ENCODE results near the gene NR6A1.

NR6A1 gene

DNA sequence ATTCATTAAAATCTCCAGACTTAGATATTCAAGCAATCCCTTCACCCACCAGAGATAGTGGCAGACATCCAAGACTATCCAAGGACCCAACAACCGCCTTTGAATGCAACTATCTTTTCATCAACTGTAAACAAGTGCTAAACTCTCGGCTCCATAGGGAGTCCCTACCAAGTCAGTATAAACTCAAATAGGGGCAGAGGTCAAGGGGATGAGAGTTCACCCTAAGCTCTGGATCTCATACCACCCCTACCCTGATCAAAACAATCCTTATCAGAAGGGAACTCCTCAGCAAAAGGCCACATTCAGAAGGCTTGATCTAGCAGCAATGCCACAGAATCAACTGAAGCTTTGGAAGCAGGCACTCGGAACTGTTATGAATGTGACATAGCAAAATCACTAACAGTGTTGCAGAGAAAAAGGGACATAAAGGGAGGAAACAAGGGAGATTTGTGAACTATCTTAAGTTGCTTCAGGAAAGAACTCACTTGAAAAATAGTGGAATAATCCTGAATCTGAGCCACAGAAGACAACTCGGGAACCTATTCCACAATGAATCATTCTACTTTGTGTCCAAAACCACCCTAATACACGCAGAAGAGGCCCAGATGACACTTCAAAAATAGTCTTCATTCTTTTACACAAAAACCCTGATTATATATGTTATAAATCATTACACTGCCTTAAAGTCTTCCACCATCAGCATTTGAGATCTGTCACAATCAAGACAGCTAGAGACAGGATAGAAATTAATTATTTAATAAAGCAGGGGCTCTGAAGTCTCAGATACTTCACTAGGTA is 49.8 kb downstream of the NR6A1 start:
- H3K27ac ChIP-seq (ENCODE audit: extremely low read depth, low read depth, low read length): peak overlapping the region; percentile 29
- TF ChIP-seq ZSCAN18 (tag by site-specific recombination; IDR thresholded peaks at IDR 0.05) (no peak), OSR2 (tag by site-specific recombination; IDR thresholded peaks at IDR 0.05) (peak; percentile 81), ZBTB48 (tag by site-specific recombination; IDR thresholded peaks at IDR 0.05) (peak; percentile 61; the same call in 1 of the 2 replicates), ZBTB6 (tag by site-specific recombination; IDR thresholded peaks at IDR 0.05) (no peak), ZNF704 (tag by site-specific recombination; IDR thresholded peaks at IDR 0.05) (no peak), ZNF24 (tag by site-specific recombination; IDR thresholded peaks at IDR 0.05) (0 out of 2 replicates have a peak, but pooled peaks have one; percentile 22), ZNF10 (tag by site-specific recombination; IDR thresholded peaks at IDR 0.05) (peak; percentile 31; the same call in 1 of the 2 replicates), BCL11A (tag by site-specific recombination; IDR thresholded peaks at IDR 0.05; ENCODE audit: low read depth) (0 out of 2 replicates have a peak, but pooled peaks have one; percentile 17), ZNF707 (tag by site-specific recombination; IDR thresholded peaks at IDR 0.05) (no peak), TCF7L2 (IDR thresholded peaks at IDR 0.05; ENCODE audit: borderline replicate concordance, low read depth, low read length) (peak; percentile 53; the same call in 1 of the 2 replicates), MZF1 (tag by site-specific recombination; IDR thresholded peaks at IDR 0.05; ENCODE audit: borderline replicate concordance) (0 out of 2 replicates have a peak, but pooled peaks have one; percentile 44), HIC1 (tag by site-specific recombination; IDR thresholded peaks at IDR 0.05) (no peak), ZNF132 (tag by site-specific recombination; IDR thresholded peaks at IDR 0.05; ENCODE audit: borderline replicate concordance) (no peak), GLIS1 (tag by site-specific recombination; IDR thresholded peaks at IDR 0.05) (peak; percentile 27; the same call in 1 of the 2 replicates), ZNF677 (tag by site-specific recombination; IDR thresholded peaks at IDR 0.05) (no peak), ZNF391 (tag by site-specific recombination; IDR thresholded peaks at IDR 0.05; ENCODE audit: borderline replicate concordance, low read depth) (no peak), ZNF561 (tag by site-specific recombination; IDR thresholded peaks at IDR 0.05; ENCODE audit: borderline replicate concordance) (no peak), ZEB2 (tag by site-specific recombination; IDR thresholded peaks at IDR 0.05) (peak; percentile 24; the same call in 1 of the 2 replicates), ZXDB (tag by site-specific recombination; IDR thresholded peaks at IDR 0.05) (0 out of 2 replicates have a peak, but pooled peaks have one; percentile 38), ZNF629 (tag by site-specific recombination; IDR thresholded peaks at IDR 0.05) (0 out of 2 replicates have a peak, but pooled peaks have one; percentile 17), ZNF354C (tag by site-specific recombination; IDR thresholded peaks at IDR 0.05; ENCODE audit: borderline replicate concordance, low read depth) (no peak), ZNF623 (tag by site-specific recombination; IDR thresholded peaks at IDR 0.05) (no peak)
- TF ChIP-seq, protein P1, sequence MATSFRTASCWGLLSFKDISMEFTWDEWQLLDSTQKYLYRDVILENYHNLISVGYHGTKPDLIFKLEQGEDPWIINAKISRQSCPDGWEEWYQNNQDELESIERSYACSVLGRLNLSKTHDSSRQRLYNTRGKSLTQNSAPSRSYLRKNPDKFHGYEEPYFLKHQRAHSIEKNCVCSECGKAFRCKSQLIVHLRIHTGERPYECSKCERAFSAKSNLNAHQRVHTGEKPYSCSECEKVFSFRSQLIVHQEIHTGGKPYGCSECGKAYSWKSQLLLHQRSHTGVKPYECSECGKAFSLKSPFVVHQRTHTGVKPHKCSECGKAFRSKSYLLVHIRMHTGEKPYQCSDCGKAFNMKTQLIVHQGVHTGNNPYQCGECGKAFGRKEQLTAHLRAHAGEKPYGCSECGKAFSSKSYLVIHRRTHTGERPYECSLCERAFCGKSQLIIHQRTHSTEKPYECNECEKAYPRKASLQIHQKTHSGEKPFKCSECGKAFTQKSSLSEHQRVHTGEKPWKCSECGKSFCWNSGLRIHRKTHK (tag by site-specific recombination; IDR thresholded peaks at IDR 0.05): no peak
- TF ChIP-seq, protein P2, sequence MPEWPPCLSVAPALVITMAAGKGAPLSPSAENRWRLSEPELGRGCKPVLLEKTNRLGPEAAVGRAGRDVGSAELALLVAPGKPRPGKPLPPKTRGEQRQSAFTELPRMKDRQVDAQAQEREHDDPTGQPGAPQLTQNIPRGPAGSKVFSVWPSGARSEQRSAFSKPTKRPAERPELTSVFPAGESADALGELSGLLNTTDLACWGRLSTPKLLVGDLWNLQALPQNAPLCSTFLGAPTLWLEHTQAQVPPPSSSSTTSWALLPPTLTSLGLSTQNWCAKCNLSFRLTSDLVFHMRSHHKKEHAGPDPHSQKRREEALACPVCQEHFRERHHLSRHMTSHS (tag by site-specific recombination; IDR thresholded peaks at IDR 0.05): no peak

More for the DNA sequence above, 49.8 kb downstream of the NR6A1 start:
- peaks cover 19% of the 10 kb centered on the region for H3K4me1 ChIP-seq (ENCODE audit: control insufficient read depth, insufficient read depth, low read length)
- no peak overlapping the region for H3K4me3 ChIP-seq (ENCODE audit: low read depth, low read length)
- POLR2A ChIA-PET: no interaction called here
- no peaks in the 10 kb centered on the region for H3K9me3 ChIP-seq (ENCODE audit: control insufficient read depth, insufficient read depth, low read depth, low read length)
- CTCF ChIA-PET: interaction anchor here (0.6 to 14.5 kb wide), 8 partner anchors 9 to 170 kb away, joined by 3 to 236 read pairs (median 6); partner anchors contain the start of gene OLFML2A
- H3K36me3 ChIP-seq (ENCODE audit: control insufficient read depth in 2 of 2, insufficient read depth in 1 of 2, low read length in 2 of 2): peaks cover 0 to 3% of the 10 kb centered on the region in 2 experiments; a peak in 1 of 3 replicates

Data from HEK293 (cell line).